Lung (tissue), 12 donors: ENCODE results near the gene LBHD1. TPM values are rescaled to one million over a fixed set of nuclear protein-coding genes. Genes with fewer than 3 reads are reported as not detected.
A peak's percentile ranks its signal among the peaks of the same experiment; 100 is the strongest.

ENCODE experiments used
- ATAC-seq: fragments of 200-7000 bp; cut with Tn5 transposase; one replicate; pipeline ENCODE4 v1.9.1; 2020; ENCODE audit warnings: moderate number of reproducible peaks; ENCODE audit not compliant: insufficient read depth, low FRiP score
- DNase-seq, 3 donors: peaks; one replicate each; pipeline ENCODE4 v3.0.0-alpha.2; 2013 to 2017
- H3K27ac ChIP-seq, 2 donors: one replicate each; pipeline ENCODE4 v1.5.1; 2013; ENCODE audit warnings: mild to moderate bottlenecking in 2 of 2, moderate library complexity in 2 of 2, control low read depth in 1 of 2, inconsistent platforms in 1 of 2, low read depth in 1 of 2, low read length in 1 of 2
- H3K27me3 ChIP-seq, 3 donors: one replicate each; pipeline ENCODE4 v1.5.1; 2013; ENCODE audit warnings: low read length in 2 of 3; ENCODE audit not compliant: control insufficient read depth in 3 of 3, insufficient read depth in 3 of 3
- H3K36me3 ChIP-seq, 4 donors: one replicate each; pipeline ENCODE4 v1.5.1; 2013; ENCODE audit warnings: low read length in 4 of 4, mild to moderate bottlenecking in 1 of 4, moderate library complexity in 1 of 4; ENCODE audit not compliant: control insufficient read depth in 4 of 4, insufficient read depth in 4 of 4
- H3K4me1 ChIP-seq, 5 donors: one replicate each; pipeline ENCODE4 v1.5.1; 2013; ENCODE audit warnings: low read length in 5 of 5, mild to moderate bottlenecking in 2 of 5, moderate library complexity in 1 of 5; ENCODE audit not compliant: control insufficient read depth in 5 of 5, insufficient read depth in 5 of 5
- H3K4me3 ChIP-seq: one replicate; pipeline ENCODE4 v1.5.1; 2013; ENCODE audit warnings: mild to moderate bottlenecking, control low read depth, moderate library complexity
- H3K9ac ChIP-seq, 2 donors: one replicate each; pipeline ENCODE4 v1.5.1; 2013; ENCODE audit warnings: low read length in 2 of 2, control low read depth in 1 of 2; ENCODE audit not compliant: insufficient read depth in 1 of 2
- H3K9me3 ChIP-seq, 4 donors: one replicate each; pipeline ENCODE4 v1.5.1; 2013; ENCODE audit warnings: low read length in 3 of 4, mild to moderate bottlenecking in 1 of 4, moderate library complexity in 1 of 4; ENCODE audit not compliant: control insufficient read depth in 4 of 4, insufficient read depth in 3 of 4
- CTCF ChIP-seq: IDR thresholded peaks from 2 replicates; pipeline ENCODE4 v1.5.1; 2012; ENCODE audit warnings: mild to moderate bottlenecking; ENCODE audit errors: control extremely low read depth, extremely low read depth
- WGBS, 2 donors: extraction: QIAGEN DNeasy Blood & Tissue Kit; methylation state at CpG; one replicate each; pipeline ENCODE4 v1.1.7; 2013; 5-methylcytosine and 5-hydroxymethylcytosine counted together
- polyA plus RNA-seq, 2 donors: library from polyadenylated mRNA; stranded (reverse); fragments of 200-250 nt; gene quantifications; one replicate each; pipeline ENCODE4 v1.2.1, GENCODE V29; 2013
- total RNA-seq, 2 donors: library from RNA; depleted of rRNA in 1 of 2; stranded (reverse); fragments of >200 nt in 1 of 2; gene quantifications; one replicate each; pipeline ENCODE4 v1.2.1, GENCODE V29; 2014 to 2021
- donor health status: control.
- donor health status: control.
- donor health status: Bipolar disorder and iron deficiency.
- donor health status: healthy.
- donor health status: DM: yes; HTN: yes; CAD: no.

Gene LBHD1
- total and polyA plus RNA-seq, 4 donors = 4.4 to 8.9 (median 5.1) TPM

GRCh38 chr11:62665075-62665598 lies 6.9 kb downstream of the LBHD1 start, which contains the start of the genes C11orf98 and CSKMT:
Gene C11orf98 (minus strand): TSS chr11:62665210. CDS start chr11:62665169, 41 bp downstream.
Gene CSKMT (plus strand): TSS chr11:62665312. CDS start chr11:62665880, 568 bp downstream.
- Histone ChIP-seq H3K36me3 (peaks cover 7 to 21% (median 18%) of the 10 kb centered on the region in 4 donors), H3K4me3 (peak within 1 kb of the TSS; percentile 79), H3K27me3 (no peaks in the 10 kb centered on the region), H3K27ac (peak within 1 kb of the TSS; percentile 86 to 90), H3K9ac (peak within 1 kb of the TSS; percentile 48 to 82), H3K4me1 (peaks cover 11 to 17% (median 14%) of the 10 kb centered on the region in 5 donors), H3K9me3 (no peaks in the 10 kb centered on the region)
- DNase-seq (peak; percentile 97 to 98 (median 97)), ATAC-seq (peak; percentile 96)
- 0 to 1% methylated on average over 41 to 47 of the region's 47 CpGs for WGBS, 2 donors
- TF ChIP-seq CTCF = no peak

- peak overlapping the region; percentile 12 to 61 for H3K9ac ChIP-seq
- no peak for TF ChIP-seq CTCF
- H3K9me3 ChIP-seq = no peaks in the 10 kb centered on the region
- H3K27ac ChIP-seq = peak overlapping the region; percentile 79 to 90
- DNase-seq = peak in 2 of 3 donors; percentile 62 to 71
- WGBS, 2 donors = 4% methylated on average over 36 of the region's 36 CpGs
- H3K4me3 ChIP-seq = peak overlapping the region; percentile 62
- peaks cover 7 to 21% (median 17%) of the 10 kb centered on the region in 4 donors for H3K36me3 ChIP-seq
- peaks cover 11 to 15% (median 12%) of the 10 kb centered on the region in 5 donors for H3K4me1 ChIP-seq
- H3K27me3 ChIP-seq = no peaks in the 10 kb centered on the region
- peak; percentile 16 for ATAC-seq
These were observed 7.5 kb downstream of the LBHD1 start for GRCh38 chr11:62664405-62665074.

- no peaks in the 10 kb centered on the region for H3K27me3 ChIP-seq
- DNase-seq = peak in 2 of 3 donors; percentile 53 to 58
- no peaks in the 10 kb centered on the region for H3K36me3 ChIP-seq
- no peaks in the 10 kb centered on the region for H3K9me3 ChIP-seq
- no peak for ATAC-seq
- TF ChIP-seq CTCF = no peak
- H3K27ac ChIP-seq = no peak overlapping the region
- H3K4me1 ChIP-seq = peaks cover 0 to 6% (median 0%) of the 10 kb centered on the region in 5 donors
- no peak overlapping the region for H3K4me3 ChIP-seq
- no peak overlapping the region for H3K9ac ChIP-seq
- 56 to 66% methylated on average over 5 of the region's 5 CpGs for WGBS, 2 donors
These were observed 15.2 kb downstream of the LBHD1 start for GRCh38 chr11:62656796-62657429.
